ENCODE measurements around the gene LRMDA.

DNA sequence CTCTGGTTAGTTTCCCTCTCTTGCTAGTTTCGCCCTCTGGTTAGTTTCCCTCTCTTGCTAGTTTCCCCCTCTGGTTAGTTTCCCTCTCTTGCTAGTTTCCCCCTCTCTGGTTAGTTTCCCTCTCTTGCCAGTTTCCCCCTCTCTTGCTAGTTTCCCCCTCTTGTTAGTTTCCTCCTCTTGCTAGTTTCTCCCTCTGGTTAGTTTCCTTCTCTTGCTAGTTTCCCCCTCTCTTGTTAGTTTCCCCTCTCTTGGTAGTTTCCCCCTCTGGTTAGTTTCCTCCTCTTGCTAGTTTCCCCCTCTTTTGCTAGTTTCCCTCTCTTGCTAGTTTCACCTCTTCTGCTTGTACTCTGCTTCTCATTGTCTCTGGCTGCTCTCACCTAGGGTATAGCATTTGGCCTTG lies 613.8 kb downstream of the LRMDA start:
- TF ChIP-seq EZH2 (IDR thresholded peaks at IDR 0.05; ENCODE audit: borderline replicate concordance, low read depth, low read length, severe bottlenecking) = no peak
- no peak for TF ChIP-seq POLR2A (IDR thresholded peaks at IDR 0.05; ENCODE audit: low read depth, low read length)
- TF ChIP-seq, protein P1, sequence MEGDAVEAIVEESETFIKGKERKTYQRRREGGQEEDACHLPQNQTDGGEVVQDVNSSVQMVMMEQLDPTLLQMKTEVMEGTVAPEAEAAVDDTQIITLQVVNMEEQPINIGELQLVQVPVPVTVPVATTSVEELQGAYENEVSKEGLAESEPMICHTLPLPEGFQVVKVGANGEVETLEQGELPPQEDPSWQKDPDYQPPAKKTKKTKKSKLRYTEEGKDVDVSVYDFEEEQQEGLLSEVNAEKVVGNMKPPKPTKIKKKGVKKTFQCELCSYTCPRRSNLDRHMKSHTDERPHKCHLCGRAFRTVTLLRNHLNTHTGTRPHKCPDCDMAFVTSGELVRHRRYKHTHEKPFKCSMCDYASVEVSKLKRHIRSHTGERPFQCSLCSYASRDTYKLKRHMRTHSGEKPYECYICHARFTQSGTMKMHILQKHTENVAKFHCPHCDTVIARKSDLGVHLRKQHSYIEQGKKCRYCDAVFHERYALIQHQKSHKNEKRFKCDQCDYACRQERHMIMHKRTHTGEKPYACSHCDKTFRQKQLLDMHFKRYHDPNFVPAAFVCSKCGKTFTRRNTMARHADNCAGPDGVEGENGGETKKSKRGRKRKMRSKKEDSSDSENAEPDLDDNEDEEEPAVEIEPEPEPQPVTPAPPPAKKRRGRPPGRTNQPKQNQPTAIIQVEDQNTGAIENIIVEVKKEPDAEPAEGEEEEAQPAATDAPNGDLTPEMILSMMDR (IDR thresholded peaks at IDR 0.05; ENCODE audit: extremely low read depth in 1 of 2, insufficient read depth in 1 of 2, low read depth in 1 of 2, low read length in 2 of 2) = no peak
- TF ChIP-seq, protein P2, sequence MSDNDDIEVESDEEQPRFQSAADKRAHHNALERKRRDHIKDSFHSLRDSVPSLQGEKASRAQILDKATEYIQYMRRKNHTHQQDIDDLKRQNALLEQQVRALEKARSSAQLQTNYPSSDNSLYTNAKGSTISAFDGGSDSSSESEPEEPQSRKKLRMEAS (IDR thresholded peaks at IDR 0.05; ENCODE audit: insufficient read depth, insufficient read length) = no peak
- no peak for TF ChIP-seq POLR2AphosphoS5 (IDR thresholded peaks at IDR 0.05; ENCODE audit: insufficient read depth, low read depth, low read length)
- TF ChIP-seq GATA2 (IDR thresholded peaks at IDR 0.05; ENCODE audit: insufficient read depth, insufficient read length, low read depth, low read length) = no peak
